HG03139 (cell line): Measurements from ENCODE around the gene DNAJC11.
"Not testable (repeated sequence)": the region's sequence is repeated elsewhere in the genome, so short reads cannot be mapped to it uniquely, and the experiment has no call there.

ENCODE experiments used
- ATAC-seq: cut with Tn5 transposase; IDR thresholded peaks from one replicate; pipeline ENCODE4 v1.9.1; 2021; ENCODE audit not compliant: unreplicated experiment

The DNAJC11 gene

DNA sequence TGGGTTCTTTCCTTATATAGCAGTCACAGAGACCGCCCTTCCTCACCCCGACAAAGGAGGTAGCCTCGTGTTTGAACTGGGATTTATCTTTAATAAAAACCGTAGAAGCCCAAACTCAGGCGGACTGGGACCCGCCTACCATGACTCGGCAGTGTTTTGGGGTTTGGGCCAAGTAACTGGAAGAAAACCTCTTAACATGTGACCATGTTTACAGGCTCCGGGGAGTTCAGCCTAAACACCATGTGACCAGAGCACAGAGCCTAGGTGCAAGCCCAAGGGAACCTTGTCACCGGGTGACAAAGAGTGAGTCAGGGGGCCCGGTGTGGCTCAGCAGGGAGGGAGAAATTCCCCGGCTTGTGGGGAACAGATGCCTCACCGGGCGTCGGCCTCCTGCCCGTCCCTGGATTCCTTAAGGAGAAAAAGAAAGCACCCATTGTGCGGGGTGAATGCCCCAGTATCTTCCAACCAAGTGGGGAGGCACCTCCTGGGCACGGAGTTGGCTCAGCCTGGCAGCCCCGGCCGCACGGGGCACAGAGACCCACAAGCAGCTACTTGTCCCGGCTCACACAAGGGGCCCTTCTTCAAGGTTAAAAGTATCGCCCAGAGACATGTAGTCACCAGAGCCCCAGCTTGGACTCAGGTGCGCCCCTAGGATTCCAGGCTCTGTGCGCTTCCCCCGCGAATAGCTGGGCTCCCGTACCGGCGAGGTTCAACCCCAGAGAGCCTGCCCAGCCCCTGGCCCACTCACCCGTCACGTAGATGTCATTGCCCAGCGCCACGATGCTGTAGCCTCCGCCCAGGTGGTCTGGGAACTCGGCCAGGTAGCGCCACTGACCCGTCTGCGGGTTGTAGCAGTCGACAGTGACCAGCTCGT is 100.3 kb downstream of the DNAJC11 start:
- ATAC-seq: peak; percentile 27

DNA sequence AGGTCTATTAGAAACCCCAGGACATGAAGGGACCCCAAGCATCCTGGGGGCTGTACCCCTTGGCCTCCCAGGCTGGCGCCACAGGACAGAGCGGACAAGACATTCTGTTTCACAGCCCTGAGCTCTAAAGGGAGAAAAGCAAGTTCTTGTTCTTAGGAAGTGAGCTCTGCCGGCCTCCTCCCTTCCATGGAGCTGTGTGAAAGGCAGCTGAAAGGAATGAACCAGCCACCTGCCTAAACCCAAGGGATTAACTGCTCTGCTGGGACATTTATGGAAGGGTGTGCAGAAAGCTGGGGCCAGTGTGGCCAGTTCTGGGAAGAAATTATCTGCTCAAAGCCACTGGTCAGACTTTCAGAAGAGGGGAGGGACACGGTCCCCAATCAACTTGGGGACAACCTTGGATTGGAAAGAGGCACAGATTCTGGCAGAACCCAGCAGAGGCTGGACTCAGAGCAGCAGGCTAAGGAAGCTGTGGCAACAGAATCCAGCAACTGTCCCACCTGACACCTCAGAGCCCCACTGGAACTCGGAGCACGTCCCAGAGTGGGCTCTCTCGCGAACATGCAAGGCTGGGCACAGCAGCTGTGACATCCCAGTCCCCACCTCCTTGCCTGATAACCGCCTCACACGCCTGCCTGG is 101.1 kb downstream of the DNAJC11 start:
- peak; percentile 5 for ATAC-seq

DNA sequence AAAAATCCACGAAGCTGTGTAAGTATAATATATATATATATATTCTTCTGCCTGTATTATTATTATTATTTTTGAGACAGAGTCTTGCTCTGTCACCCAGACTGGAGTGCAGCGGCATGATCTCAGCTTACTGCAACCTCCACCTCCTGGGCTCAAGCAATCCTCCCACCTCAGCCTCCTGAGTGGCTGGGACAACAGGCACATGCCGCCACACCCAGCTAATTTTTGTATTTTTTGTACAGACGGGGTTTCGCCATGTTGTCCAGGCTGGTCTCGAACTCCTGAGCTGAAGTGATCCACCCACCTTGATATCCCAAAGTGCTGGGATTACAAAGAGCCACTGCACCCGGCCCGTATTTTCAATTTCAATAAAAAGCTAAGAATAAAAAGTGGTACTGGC is 101.6 kb downstream of the DNAJC11 start:
- ATAC-seq: not testable (repeated sequence)

DNA sequence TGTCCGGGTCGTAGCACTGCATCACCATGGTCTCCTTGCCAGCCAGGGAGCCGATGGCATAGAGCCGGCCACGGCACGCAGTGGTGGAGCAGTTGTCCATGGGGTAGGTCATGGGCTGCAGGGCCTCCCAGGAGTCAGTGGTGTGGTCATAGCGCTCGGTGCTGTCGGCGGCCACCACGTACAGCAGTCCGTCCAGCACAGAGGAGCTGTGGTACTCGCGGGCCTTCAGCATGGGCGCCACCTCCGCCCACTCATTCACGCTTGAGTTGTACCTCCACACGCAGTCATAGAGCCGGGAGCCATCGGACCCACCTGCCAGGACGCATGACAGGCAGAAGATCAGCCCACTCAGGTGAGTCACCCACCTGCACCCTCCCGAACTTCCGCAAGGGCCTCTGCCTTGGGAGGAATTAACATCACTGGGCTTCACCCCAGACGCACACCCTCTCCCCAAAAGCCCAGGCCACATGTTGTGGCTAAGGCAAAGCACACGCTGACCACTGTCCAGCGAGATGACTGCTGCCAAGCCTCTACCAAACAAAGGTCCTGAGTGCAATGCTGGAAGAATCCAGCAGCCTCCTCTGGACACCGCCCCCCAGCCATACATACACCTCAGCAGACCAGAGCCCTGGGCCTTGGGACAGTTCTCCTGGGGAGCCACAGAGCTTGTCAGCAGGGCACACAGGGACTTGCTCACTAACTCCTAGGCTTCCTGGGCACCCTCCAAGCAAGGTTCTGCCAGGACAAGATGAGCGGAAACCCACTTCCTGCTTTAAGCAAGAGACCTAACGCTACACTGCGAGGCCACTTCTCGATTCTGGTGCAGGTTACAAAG is 102.3 kb downstream of the DNAJC11 start:
- no peak for ATAC-seq

DNA sequence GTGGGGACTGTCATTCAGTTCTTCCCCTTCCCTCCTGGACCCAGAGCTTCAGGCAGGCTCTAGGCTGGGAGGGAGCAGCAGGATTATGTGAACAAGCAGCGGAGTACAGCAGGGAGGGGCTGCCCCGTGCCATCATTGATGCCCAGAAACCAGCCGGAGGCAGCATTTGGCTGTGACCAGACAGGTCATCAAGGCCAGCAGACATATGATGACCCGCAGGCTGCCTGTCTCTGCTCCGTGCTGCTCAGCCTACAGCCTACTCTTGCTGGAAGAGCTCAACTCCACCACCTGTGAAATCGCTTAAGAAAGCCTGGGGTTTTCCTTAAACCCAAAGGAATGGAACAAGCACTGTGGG is 103.9 kb downstream of the DNAJC11 start:
- ATAC-seq: no peak

DNA sequence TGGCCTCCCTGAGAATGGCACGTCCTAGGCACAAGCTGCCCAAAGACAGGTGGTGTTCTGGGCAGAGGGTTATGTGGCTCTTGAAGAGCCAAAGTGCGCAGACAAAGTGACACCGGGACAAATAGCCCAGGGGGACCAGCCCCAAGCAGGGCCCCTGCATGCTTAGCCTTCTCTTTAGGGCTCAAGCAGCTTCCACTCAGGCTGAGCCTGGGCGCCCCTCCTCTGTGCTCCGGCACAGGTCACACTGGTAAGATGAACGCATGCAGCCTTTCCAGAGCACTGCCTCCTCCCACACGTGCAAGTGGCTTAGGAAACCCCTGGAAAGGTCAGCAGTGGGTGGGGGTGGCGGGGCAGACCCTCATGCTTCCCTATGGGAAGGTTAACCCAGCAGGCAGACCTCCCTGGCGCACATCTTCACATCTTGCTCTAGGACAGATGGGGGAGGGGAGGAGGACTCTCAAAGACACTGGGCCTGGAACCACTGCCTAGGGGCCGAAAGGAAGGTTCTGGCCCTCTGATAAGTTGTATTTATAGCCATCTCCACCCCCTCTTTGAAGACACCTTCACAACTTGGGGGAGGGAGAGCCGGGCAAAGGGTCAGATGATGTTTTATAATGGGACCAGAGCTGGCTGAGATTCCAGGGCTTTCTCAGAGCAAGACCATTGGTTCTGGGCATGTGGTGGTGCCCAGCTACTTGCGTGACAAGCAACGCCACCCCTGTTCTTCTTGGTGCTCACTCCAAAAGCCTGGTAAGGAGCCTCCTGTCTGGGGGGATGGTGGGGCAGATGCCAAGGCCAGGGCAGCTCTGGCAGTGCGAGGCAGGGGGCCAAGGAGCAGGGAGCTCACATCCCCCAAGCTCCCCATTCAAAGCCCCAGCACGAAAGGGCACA is 104.5 kb downstream of the DNAJC11 start:
- ATAC-seq: no peak

DNA sequence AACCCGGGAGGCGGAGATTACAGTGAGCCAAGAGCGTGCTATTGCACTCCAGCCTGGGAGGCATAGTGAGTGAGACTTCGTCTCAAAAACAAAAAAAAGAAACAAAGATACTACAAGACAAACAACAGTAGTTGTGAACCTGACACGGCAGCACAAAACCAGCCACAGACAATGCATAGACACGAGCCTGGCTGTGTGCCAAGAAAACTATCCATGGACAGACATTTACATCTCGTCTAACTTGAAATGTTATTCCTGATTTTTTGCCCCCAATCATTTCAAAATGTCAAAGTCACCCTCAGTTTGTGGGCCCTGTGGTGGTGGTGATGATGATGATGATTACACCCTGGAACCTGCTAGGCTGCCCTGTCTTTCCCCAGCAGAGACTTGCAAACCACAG is 105.3 kb downstream of the DNAJC11 start:
- ATAC-seq: no peak

DNA sequence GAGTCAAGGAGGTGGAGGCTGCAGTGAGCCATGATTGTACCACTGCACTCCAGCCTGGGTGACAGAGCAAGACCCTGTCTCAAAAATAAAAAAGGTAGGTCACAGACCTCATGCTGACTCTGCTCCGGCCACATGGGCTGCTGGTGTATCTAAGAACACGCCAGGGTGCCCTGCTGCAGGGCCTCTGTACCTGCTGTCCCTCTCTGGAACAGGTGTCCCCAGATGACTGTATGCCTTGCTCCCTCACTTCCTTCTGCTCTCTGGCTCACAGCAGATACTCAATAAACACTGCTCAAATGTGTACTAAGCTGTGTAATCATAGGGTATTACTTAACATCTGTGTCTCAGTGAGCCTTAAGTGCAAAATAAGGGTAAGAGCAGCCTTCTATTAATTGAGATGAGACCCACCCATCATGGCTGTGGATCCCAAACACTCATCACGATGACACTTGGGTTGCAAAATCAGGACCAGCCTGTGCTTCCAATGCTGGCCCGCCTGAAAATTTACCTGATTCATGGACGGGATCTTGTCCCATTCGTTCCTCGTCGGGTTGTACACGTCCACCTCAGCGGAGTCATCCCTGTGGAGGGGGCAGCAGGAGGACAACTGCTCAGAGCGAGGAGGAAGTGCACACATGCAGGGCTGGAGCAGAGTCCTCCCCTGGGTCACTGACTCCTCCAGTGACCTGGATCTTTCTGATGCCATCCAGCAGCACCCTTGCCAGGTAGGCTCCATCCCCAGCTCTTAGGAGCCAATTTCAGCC is 106.5 kb downstream of the DNAJC11 start:
- no peak for ATAC-seq

DNA sequence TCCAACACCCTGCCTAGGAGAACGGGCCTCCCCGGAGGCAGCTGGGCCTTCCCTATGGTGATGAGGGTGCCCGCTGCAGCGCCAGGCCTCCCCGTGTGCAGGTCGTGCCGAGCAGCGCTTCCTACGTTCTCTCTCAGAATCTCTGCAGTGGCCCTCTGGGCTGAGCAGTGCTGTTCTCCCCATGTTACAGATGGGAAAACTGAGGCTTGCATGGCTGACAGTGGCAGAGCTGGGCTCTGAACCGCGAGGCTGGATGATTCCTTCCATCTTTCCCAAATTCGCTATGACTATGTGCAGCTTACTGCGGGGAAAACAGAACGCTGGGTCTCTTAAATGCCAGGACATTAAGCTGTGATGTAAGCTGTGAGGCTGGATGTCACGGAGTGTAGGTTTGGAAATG is 107.8 kb downstream of the DNAJC11 start:
- ATAC-seq: no peak

DNA sequence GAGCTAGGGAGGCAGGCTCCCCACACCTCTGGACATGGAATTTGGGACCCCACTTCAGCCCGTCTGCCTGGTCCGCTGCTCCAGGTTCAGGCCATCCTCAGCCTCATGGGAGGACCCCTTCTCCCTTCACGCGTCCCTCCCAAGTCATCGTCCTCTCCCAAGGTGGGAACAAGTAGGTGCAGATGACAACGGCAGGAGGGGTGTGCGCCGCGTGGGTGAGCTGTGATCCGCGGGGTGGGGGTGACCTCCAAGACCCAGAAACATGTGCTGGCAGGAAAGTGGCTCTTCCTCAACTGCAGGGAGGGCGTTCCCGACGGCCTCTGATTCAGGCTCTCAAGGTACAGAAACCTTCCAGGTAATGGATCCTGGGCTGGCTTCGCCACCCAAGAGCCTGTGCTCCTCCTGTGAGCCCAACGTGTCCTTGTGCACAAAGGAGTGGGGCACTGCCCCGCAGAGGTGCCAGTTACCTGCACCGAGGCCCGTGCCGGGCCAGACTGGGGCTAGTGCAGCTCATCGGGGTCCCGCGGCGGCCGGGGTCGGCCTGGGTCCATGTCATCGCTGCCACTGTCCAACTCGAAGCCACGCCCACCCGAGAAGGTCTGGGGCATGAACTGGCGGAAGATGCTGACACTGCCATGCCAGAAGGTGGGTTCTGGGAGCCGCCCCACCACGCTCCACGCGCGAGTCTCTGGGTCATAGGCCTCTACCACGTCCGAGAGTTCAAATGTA is 108.6 kb downstream of the DNAJC11 start:
- no peak for ATAC-seq

DNA sequence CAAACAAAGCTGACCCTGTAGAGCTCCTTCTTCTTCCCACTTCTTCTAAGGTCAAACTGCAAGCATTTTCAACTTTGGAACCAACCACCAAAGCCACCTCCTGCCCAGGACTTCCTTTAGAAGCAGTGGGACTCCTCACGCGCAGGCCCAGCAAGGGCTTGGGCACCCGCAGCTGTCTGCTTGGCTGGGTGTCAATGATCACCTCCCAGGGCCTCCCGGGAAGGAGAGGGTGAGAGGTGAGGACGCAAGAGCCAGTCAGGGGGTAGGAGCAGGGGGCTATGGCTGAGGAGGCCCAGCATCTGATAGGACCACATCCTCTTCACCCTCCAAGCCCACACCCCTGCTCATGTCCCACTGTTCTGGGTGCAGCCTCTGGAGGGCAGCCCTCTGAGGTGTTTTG is 109.2 kb downstream of the DNAJC11 start:
- ATAC-seq: no peak

DNA sequence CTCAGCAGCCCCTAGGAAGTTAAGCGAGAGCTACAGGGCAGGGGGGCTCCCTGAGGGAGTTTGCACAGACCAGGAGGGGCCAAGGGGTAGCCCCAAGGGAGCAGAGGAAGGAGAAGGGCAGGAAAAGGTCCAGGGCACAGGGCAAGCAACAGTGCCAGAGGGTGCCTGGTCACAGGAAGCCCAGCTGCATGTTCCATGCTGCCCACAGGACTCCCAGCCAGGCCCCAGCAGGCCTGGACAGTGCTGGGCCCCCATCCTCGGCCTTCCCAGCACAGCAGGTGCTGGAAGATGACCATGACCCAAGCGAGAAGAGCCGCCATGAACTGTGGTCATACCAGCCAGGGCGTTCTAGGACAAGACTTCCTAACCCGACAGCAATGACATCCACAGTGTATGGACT is 110.0 kb downstream of the DNAJC11 start:
- ATAC-seq: no peak

DNA sequence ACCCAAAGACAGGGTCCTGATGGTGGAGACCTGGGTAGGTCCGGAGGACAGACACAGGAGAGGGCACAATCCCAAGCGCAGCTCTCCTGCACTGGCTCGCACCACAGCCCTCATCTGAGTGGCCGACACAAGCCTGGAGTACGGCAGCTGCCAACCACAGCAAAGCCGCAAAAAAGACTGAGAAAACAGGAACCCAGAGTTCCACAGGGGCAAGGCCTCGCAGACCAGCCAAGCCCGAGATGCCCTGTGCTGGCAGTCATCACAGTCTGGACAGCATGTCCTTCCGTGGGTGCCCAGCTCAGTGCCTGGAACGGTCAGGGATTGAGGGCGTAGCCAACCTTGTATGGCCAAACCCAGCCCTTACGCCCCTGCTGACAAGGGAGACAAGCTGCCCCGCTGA is 110.4 kb downstream of the DNAJC11 start:
- ATAC-seq: no peak

DNA sequence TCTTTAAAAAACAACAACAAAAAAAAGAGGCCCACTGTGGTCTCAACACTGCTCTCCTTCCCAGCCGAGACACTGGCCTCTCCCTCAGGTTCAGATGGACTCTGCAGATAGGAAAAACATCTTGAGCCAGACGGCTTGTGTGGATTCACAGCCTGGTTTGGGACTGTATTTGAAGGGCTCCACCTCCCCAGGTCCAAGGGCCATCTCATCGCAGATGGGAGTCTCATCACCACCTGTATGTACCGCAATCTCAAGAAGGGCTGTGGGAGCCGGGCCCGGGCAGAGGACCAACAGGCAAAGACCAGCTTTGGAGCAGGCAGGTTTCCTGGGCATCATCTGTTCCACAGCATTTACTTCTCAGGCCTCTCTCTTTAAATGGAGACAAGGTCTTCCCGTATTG is 111.6 kb downstream of the DNAJC11 start:
- no peak for ATAC-seq

DNA sequence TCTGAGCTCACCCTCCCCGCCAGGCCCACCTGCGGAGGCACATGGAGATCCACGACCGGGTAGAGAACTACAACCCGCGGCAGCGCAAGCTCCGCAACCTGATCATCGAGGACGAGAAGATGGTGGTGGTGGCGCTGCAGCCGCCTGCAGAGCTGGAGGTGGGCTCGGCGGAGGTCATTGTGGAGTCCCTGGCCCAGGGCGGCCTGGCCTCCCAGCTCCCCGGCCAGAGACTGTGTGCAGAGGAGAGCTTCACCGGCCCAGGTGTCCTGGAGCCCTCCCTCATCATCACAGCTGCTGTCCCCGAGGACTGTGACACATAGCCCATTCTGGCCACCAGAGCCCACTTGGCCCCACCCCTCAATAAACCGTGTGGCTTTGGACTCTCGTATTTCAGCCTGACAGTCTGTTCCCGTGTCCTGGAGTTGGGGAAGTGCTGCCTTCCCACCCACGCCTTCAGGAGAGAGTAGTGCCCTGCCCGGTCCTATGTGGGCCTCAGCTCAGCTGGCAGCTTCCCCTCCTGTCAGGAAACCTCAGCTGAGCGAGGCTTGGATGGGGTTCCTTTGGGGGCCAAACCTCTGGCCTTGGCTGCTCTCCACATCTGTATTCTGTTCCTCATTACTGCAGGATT is 112.6 kb downstream of the DNAJC11 start:
- no peak for ATAC-seq

DNA sequence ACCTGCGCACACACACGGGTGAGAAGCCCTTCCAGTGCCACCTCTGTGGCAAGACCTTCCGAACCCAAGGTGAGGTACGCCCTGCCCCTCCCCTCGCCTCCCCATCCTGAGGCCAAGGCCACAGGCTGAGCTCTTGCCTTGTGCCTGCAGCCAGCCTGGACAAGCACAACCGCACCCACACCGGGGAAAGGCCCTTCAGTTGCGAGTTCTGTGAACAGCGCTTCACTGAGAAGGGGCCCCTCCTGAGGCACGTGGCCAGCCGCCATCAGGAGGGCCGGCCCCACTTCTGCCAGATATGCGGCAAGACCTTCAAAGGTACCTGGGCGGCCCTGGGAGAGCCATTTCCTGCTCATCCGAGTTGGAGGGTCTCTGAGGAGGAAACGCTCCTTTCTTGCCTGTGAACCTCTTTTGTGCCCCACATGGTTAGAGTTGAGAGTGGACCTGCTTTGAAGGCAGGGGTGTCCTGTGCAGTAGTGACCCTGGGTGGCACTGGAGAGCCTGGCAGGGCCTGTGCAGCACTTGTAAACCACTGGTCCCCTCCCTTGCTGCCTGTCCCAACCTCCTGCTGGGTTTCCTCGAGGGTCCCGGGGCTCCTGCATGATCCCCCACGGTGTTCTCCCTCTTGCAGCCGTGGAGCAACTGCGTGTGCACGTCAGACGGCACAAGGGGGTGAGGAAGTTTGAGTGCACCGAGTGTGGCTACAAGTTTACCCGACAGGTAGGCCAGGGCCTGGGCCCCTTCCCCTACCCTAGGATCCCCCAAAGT is 113.3 kb downstream of the DNAJC11 start:
- ATAC-seq: no peak

DNA sequence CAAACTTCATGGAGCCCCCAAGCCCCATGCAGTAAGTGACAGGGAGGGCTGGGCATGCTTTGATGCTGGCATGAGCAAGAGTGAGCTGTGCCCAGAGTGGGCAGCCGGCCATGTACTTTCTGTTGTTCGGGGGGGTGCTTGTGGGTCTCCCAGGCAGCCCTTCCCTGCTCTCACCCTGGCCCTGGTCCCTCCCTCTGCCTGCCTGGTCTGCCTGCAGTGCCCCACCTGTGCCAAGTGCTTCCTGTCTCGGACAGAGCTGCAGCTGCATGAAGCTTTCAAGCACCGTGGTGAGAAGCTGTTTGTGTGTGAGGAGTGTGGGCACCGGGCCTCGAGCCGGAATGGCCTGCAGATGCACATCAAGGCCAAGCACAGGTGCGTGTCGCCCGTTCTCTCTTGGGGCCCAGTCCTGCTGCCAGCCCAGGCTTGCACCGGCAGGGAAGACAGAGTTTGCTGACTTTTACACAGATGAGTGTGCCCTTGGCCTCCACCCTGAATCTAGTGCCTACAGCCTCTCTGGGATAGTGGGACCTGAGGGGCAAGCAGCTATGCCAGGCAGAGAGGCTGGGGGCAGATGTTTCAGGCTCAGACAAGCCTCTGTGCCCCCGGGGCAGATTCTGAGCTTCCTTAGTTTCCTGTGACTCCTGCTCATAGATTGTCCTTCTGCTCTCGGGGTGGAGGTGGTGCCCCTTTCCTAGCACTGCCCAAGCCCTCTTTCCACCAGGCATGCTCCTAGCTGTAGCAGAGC is 114.2 kb downstream of the DNAJC11 start:
- ATAC-seq: no peak
